SK-N-SH (cell line): ENCODE results near the gene ASCC1.
"Not testable (repeated sequence)": the region's sequence is repeated elsewhere in the genome, so short reads cannot be mapped to it uniquely, and the experiment has no call there.

Source experiments
- EP300 ChIP-seq, 2 experiments: IDR thresholded peaks; 2 replicates each; pipeline versions ENCODE4 v1.4.0 to v1.6.1; 2012; ENCODE audit warnings: borderline replicate concordance in 1 of 2, low read depth in 1 of 2, low read length in 1 of 2
- POLR2AphosphoS5 ChIP-seq: IDR thresholded peaks from 2 replicates; pipeline ENCODE4 v1.6.1; 2012; ENCODE audit warnings: low read depth, low read length

DNA sequence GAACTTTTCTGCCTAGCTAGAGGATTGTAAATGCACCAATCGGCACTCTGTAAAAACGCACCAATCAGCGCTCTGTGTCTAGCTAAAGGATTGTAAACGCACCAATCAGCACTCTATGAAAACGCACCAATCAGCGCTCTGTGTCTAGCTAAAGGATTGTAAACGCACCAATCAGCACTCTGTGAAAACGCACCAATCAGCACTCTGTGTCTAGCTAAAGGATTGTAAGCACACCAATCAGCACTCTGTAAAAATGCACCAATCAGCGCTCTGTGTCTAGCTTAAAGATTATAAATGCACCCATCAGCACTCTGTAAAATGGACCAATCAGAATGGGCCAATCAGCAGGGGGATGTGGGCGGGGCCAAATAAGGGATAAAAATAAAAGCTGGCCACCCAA is 79.9 kb downstream of the ASCC1 start:
- TF ChIP-seq POLR2AphosphoS5; EP300 (IDR thresholded peaks at IDR 0.05; ENCODE audit: borderline replicate concordance in 1 of 2, low read depth in 1 of 2, low read length in 1 of 2): not testable (repeated sequence)
